ENCODE results near the gene LSAMP. TPM values are rescaled to one million over a fixed set of nuclear protein-coding genes. Genes with fewer than 3 reads are reported as not detected.

Gene LSAMP
- total and polyA plus RNA-seq, 2 of the 8 experiments (the other 6 are each of a cell fraction or from before 2014, with no cell fraction given), result 1.8 to 5.7 TPM

DNA sequence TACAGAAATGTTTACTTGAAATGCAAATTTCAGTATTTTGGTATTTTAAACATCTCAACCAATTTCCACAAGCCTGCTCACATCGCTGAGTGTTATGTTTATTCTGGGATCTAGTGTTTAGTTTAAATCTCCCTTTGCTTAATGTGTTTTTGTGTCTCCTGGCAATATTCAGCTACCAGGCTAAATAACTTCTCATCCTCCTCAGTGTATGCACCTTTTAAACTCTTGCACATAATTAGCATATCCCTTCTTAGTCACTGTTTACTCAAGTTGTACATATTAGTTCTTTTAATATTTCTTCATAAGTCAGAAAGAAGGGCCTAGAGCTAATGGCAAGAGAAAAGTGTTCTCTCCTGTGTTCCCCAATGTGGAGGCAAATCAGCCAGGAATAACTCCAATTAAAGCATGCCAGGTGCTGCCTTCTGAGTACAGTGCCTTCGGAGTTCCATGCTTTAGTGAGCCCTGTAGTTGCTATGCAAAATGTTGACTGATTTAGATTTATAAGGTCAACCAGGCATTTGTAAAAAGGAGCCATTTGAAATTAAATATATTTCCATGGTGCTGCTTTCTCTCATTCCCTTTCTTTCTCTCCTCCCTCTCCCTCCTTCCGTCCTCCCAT, 587.7 kb downstream of the LSAMP start (continued):
- TF ChIP-seq, protein P1, sequence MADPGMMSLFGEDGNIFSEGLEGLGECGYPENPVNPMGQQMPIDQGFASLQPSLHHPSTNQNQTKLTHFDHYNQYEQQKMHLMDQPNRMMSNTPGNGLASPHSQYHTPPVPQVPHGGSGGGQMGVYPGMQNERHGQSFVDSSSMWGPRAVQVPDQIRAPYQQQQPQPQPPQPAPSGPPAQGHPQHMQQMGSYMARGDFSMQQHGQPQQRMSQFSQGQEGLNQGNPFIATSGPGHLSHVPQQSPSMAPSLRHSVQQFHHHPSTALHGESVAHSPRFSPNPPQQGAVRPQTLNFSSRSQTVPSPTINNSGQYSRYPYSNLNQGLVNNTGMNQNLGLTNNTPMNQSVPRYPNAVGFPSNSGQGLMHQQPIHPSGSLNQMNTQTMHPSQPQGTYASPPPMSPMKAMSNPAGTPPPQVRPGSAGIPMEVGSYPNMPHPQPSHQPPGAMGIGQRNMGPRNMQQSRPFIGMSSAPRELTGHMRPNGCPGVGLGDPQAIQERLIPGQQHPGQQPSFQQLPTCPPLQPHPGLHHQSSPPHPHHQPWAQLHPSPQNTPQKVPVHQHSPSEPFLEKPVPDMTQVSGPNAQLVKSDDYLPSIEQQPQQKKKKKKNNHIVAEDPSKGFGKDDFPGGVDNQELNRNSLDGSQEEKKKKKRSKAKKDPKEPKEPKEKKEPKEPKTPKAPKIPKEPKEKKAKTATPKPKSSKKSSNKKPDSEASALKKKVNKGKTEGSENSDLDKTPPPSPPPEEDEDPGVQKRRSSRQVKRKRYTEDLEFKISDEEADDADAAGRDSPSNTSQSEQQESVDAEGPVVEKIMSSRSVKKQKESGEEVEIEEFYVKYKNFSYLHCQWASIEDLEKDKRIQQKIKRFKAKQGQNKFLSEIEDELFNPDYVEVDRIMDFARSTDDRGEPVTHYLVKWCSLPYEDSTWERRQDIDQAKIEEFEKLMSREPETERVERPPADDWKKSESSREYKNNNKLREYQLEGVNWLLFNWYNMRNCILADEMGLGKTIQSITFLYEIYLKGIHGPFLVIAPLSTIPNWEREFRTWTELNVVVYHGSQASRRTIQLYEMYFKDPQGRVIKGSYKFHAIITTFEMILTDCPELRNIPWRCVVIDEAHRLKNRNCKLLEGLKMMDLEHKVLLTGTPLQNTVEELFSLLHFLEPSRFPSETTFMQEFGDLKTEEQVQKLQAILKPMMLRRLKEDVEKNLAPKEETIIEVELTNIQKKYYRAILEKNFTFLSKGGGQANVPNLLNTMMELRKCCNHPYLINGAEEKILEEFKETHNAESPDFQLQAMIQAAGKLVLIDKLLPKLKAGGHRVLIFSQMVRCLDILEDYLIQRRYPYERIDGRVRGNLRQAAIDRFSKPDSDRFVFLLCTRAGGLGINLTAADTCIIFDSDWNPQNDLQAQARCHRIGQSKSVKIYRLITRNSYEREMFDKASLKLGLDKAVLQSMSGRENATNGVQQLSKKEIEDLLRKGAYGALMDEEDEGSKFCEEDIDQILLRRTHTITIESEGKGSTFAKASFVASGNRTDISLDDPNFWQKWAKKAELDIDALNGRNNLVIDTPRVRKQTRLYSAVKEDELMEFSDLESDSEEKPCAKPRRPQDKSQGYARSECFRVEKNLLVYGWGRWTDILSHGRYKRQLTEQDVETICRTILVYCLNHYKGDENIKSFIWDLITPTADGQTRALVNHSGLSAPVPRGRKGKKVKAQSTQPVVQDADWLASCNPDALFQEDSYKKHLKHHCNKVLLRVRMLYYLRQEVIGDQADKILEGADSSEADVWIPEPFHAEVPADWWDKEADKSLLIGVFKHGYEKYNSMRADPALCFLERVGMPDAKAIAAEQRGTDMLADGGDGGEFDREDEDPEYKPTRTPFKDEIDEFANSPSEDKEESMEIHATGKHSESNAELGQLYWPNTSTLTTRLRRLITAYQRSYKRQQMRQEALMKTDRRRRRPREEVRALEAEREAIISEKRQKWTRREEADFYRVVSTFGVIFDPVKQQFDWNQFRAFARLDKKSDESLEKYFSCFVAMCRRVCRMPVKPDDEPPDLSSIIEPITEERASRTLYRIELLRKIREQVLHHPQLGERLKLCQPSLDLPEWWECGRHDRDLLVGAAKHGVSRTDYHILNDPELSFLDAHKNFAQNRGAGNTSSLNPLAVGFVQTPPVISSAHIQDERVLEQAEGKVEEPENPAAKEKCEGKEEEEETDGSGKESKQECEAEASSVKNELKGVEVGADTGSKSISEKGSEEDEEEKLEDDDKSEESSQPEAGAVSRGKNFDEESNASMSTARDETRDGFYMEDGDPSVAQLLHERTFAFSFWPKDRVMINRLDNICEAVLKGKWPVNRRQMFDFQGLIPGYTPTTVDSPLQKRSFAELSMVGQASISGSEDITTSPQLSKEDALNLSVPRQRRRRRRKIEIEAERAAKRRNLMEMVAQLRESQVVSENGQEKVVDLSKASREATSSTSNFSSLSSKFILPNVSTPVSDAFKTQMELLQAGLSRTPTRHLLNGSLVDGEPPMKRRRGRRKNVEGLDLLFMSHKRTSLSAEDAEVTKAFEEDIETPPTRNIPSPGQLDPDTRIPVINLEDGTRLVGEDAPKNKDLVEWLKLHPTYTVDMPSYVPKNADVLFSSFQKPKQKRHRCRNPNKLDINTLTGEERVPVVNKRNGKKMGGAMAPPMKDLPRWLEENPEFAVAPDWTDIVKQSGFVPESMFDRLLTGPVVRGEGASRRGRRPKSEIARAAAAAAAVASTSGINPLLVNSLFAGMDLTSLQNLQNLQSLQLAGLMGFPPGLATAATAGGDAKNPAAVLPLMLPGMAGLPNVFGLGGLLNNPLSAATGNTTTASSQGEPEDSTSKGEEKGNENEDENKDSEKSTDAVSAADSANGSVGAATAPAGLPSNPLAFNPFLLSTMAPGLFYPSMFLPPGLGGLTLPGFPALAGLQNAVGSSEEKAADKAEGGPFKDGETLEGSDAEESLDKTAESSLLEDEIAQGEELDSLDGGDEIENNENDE (IDR thresholded peaks at IDR 0.05; ENCODE audit: insufficient replicate concordance, low read length), result no peak
- no peak for TF ChIP-seq POLR2AphosphoS5 (IDR thresholded peaks at IDR 0.05; ENCODE audit: low read depth, low read length)

Measured in H1 (cell line).